Lower leg skin (tissue), 4 donors: Measurements from ENCODE around the gene ECE1. TPM values are rescaled to one million over a fixed set of nuclear protein-coding genes. Genes with fewer than 3 reads are reported as not detected.
"Not testable (repeated sequence)": the region's sequence is repeated elsewhere in the genome, so short reads cannot be mapped to it uniquely, and the experiment has no call there.

Experiments used
- DNase-seq, 2 donors: peaks; one replicate each; pipeline ENCODE4 v3.0.0-alpha.2; 2019; ENCODE audit warnings: low spot score in 2 of 2
- H3K4me3 ChIP-seq: fragments of 200-600 bp; sonication (generic); 2 replicates; pipeline ENCODE4 v1.5.1; 2017; ENCODE audit warnings: mild to moderate bottlenecking, low read depth; ENCODE audit not compliant: poor library complexity, severe bottlenecking
- CTCF ChIP-seq, 3 donors: fragments of 450-650 bp; IDR thresholded peaks; one replicate each; pipeline ENCODE4 v1.5.1; 2016; ENCODE audit warnings: antibody characterized with exemption in 3 of 3, mild to moderate bottlenecking in 3 of 3, moderate library complexity in 2 of 3
- POLR2A ChIP-seq, 2 donors: fragments of 450-650 bp; IDR thresholded peaks; one replicate each; pipeline ENCODE4 v1.6.1; 2016 to 2017; ENCODE audit warnings: antibody characterized with exemption in 2 of 2, mild to moderate bottlenecking in 1 of 2, moderate library complexity in 1 of 2
- WGBS, 2 donors: methylation state at CpG; one replicate each; pipeline ENCODE4 v1.1.5; 2018; 5-methylcytosine and 5-hydroxymethylcytosine counted together
- intact Hi-C: fragments of 100-400 bp; cut with DNase I; formaldehyde crosslinking; loops from one replicate; pipeline ENCODE4 v1.15.0; 2023; ENCODE audit warnings: low total_unique reads
- total RNA-seq, 4 donors: library from RNA; depleted of rRNA; stranded (reverse); fragments of >200 nt; gene quantifications; one replicate each; pipeline ENCODE4 v1.1.0, GENCODE V29; 2016

ECE1 gene
- total RNA-seq, 4 donors from 2014 or later = 37.1 to 68.9 (median 48.3) TPM

GRCh38 chr1:21206117-21206516 is 84.1 kb downstream of the ECE1 start:
- H3K4me3 ChIP-seq = no peak overlapping the region
- 58 to 68% methylated on average over 2 of the region's 2 CpGs for WGBS, 2 donors
- DNase-seq = no peak
- intact Hi-C loops = no loop called here
- no peak for TF ChIP-seq POLR2A (IDR thresholded peaks at IDR 0.05)

- intact Hi-C loops = no loop called here
- 91 to 94% methylated on average over 5 of the region's 5 CpGs for WGBS, 2 donors
- DNase-seq = no peak
- H3K4me3 ChIP-seq = no peak overlapping the region
- TF ChIP-seq CTCF (IDR thresholded peaks at IDR 0.05) (no peak), POLR2A (IDR thresholded peaks at IDR 0.05) (no peak)
Observed at GRCh38 chr1:21205416-21205815, 84.8 kb downstream of the ECE1 start.

- whole genome bisulfite sequencing, 2 donors = 85 to 86% methylated on average over 4 of the region's 4 CpGs
- intact Hi-C loops = no loop called here
- DNase-seq = no peak
- no peak overlapping the region for H3K4me3 ChIP-seq
- no peak for TF ChIP-seq CTCF (IDR thresholded peaks at IDR 0.05)
- no peak for TF ChIP-seq POLR2A (IDR thresholded peaks at IDR 0.05)
Observed at GRCh38 chr1:21201650-21202049, 88.6 kb downstream of the ECE1 start.

GRCh38 chr1:21201238-21201637 is 89.0 kb downstream of the ECE1 start:
- intact Hi-C loops, DNase-seq, H3K4me3 ChIP-seq: not testable (repeated sequence)
- WGBS, 2 donors = 94 to 96% methylated on average over 5 of the region's 5 CpGs

- intact Hi-C loops = no loop called here
- TF ChIP-seq CTCF (IDR thresholded peaks at IDR 0.05) (no peak), POLR2A (IDR thresholded peaks at IDR 0.05) (no peak)
- no peak overlapping the region for H3K4me3 ChIP-seq
- no peak for DNase-seq
- 86 to 87% methylated on average over 6 of the region's 6 CpGs for WGBS, 2 donors
Observed at GRCh38 chr1:21200767-21201166, 89.5 kb downstream of the ECE1 start.

- no peak overlapping the region for H3K4me3 ChIP-seq
- 63 to 76% methylated on average over 4 of the region's 4 CpGs for WGBS, 2 donors
- intact Hi-C loops = loop anchor here (10.0 kb wide), 3 partner anchors 214 to 674 kb away; no protein-coding TSS in a partner anchor
- DNase-seq = no peak
- TF ChIP-seq CTCF (IDR thresholded peaks at IDR 0.05) (no peak), POLR2A (IDR thresholded peaks at IDR 0.05) (no peak)
Observed at GRCh38 chr1:21198929-21199328, 91.3 kb downstream of the ECE1 start.

GRCh38 chr1:21192871-21193270 is 97.4 kb downstream of the ECE1 start:
- intact Hi-C loops = loop anchor here (10.0 kb wide), 3 partner anchors 208 to 668 kb away; no protein-coding TSS in a partner anchor
- WGBS, 2 donors = 80 to 81% methylated on average over 4 of the region's 4 CpGs
- TF ChIP-seq CTCF (IDR thresholded peaks at IDR 0.05) = no peak
- no peak for TF ChIP-seq POLR2A (IDR thresholded peaks at IDR 0.05)
- no peak overlapping the region for H3K4me3 ChIP-seq
- no peak for DNase-seq
